Activated CD4-positive, alpha-beta T cell treated with anti-CD3 and anti-CD28 coated beads, Interleukin-2, amount 10 ng/mL, durations not matched to agents 7 days and 5 days (primary cell): Measurements from ENCODE around the gene DNMT3B. TPM values are rescaled to one million over a fixed set of nuclear protein-coding genes. Genes with fewer than 3 reads are reported as not detected.

Experiments
- total RNA-seq, 2 experiments: library from RNA; stranded (reverse); gene quantifications; one replicate each; pipeline ENCODE4 v1.2.3, GENCODE V29; 2021

DNMT3B gene
- total RNA-seq, 2 experiments from 2014 or later, result 3.7 to 4.1 TPM

Other genes starting within 250 kb of the DNMT3B start
- 10 to 100 TPM; 26.1 to 27.4 TPM for gene NOL4L, start 177.1 kb upstream of the DNMT3B start, total RNA-seq
- under 1 TPM; 0.07 to 0.08 TPM for gene C20orf203, start 88.4 kb upstream of the DNMT3B start, total RNA-seq
- 10 to 100 TPM; 63.4 to 75.7 TPM for gene COMMD7, start 18.9 kb upstream of the DNMT3B start, total RNA-seq
- 100 to 1,000 TPM; 133 to 143 TPM for gene MAPRE1, start 57.6 kb downstream of the DNMT3B start, total RNA-seq
- 1 to 10 TPM in 1 of 2 experiments, under 1 TPM in 1; 0.94 to 1.2 TPM for gene EFCAB8, start 96.5 kb downstream of the DNMT3B start, total RNA-seq
- not detected for gene SUN5, start 242.0 kb downstream of the DNMT3B start, total RNA-seq
- gene BPIFB2, start 245.3 kb downstream of the DNMT3B start, total RNA-seq, result not detected